VCaP (cell line): Measurements from ENCODE around the gene IL22RA2.

Source experiments
- H3K27ac ChIP-seq: fragments of 450-650 bp; 2 replicates; pipeline ENCODE4 v1.5.1; 2017
- TF ChIP-seq, protein P1 (sequence below): fragments of 450-650 bp; conservative IDR thresholded peaks from 2 replicates; pipeline ENCODE4 v1.5.1; 2017; ENCODE audit warnings: mild to moderate bottlenecking, moderate library complexity

IL22RA2 gene

DNA sequence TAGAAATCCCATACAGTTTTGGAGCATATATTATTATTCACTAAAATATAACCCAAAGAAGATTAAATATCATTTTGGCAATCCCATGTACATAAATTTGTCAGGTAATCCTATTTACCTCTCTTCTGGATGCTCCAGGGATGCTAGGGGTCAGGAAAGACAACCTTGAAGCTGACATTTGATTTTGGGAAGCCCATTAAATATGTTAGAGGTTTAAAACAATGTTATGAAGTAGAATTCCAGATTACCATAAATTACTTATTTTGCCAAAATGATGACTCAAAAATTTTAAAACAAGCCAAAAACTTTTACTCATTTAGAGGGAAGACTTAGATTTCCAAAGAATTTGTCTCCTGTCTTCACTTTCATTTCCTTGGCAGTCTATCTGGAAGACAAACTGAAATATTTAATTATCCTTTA lies 9.2 kb upstream of the IL22RA2 start:
- H3K27ac ChIP-seq, result no peak overlapping the region
- TF ChIP-seq, protein P1, sequence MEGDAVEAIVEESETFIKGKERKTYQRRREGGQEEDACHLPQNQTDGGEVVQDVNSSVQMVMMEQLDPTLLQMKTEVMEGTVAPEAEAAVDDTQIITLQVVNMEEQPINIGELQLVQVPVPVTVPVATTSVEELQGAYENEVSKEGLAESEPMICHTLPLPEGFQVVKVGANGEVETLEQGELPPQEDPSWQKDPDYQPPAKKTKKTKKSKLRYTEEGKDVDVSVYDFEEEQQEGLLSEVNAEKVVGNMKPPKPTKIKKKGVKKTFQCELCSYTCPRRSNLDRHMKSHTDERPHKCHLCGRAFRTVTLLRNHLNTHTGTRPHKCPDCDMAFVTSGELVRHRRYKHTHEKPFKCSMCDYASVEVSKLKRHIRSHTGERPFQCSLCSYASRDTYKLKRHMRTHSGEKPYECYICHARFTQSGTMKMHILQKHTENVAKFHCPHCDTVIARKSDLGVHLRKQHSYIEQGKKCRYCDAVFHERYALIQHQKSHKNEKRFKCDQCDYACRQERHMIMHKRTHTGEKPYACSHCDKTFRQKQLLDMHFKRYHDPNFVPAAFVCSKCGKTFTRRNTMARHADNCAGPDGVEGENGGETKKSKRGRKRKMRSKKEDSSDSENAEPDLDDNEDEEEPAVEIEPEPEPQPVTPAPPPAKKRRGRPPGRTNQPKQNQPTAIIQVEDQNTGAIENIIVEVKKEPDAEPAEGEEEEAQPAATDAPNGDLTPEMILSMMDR, result no peak

DNA sequence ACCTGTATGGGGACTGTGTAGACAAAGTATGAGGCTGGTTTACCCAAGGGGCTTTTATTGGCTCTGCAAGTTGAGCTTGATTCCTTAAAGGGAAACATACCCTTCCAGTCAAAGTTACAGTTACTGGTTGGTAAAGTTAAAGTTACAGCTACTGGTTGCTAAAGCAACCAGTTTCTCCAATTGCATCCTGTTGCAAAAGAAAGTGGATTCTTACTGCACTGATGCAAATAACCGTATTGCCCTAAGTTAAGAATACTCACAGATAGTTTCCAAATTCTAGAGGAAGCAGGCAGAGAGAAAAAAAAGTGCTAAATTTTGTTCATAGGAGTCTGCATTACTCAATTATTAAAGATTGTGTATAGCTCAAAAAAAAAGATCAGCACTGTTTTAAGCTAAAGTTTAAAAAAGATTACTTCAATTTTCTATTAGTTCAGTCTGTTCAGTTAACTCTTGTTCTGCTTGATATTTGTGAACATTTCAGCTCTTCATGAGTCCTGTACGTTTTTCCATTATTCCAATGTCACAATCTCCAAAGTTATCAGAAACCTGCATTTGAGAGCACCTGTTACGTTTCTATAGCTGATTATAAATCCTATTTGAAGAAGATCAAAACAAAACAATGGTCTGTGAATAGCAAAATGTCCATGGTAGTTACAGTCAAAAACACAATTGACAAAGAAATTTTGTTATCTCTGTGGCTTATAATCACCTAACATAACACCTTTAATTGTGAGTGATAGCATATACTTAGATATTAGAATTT lies 8.6 kb upstream of the IL22RA2 start:
- TF ChIP-seq, protein P1, result no peak
- H3K27ac ChIP-seq, result no peak overlapping the region

DNA sequence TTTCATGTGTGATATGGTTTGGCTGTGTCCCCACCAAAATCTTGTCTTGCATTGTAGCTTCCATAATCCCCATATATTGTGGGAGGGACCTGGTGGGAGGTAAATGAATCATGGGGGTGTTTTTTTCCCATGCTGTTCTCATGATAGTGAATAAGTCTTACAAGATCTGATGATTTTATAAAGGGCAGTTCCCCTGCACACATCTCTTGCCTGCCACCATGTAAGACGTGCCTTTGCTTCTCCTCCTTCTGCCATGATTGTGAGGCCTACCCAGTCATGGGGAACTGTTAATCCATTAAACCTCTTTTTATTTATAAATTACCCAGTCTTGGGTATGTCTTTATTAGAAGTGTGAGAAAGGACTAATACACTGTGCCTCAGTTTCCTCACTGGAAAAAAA lies 4.2 kb upstream of the IL22RA2 start:
- TF ChIP-seq, protein P1, result no peak
- H3K27ac ChIP-seq, result no peak overlapping the region

DNA sequence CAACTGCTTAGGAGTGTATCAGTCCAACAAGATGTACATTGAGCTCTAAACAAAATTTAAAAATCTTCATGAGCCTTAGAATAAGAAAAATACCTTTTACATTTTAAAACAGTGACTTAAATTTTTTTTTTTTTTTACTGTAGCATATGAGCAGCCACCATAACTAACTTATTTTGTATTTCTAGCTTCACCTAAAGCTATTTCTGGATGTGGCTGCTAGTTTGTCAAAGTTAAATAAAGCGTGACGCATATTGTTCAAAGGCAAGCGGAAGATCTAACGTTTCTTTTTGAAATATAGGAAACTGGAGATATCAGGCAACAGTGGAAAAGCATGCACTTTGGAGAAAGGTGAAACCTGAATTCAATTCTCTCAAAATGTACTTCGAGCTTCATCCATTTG lies 3.3 kb upstream of the IL22RA2 start:
- TF ChIP-seq, protein P1, result no peak
- no peak overlapping the region for H3K27ac ChIP-seq

DNA sequence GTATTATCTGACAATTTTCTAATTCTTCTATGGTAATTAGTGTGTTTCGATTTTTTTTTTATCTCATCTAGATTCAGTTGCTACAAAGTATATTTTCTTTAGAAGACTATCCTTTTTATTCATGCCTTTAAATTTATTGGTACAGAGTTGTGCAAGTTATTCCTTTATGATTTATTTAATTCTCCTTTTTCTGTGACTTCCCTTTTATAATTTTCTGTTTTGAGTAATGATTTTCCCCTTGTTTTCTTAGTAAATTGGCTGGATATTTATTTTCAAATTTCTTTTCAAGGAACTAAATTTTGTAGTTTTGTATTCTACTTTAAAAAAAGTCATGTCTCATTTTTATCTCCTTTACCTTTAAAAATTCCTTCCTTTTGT lies 2.4 kb upstream of the IL22RA2 start:
- TF ChIP-seq, protein P1, result no peak
- no peak overlapping the region for H3K27ac ChIP-seq

DNA sequence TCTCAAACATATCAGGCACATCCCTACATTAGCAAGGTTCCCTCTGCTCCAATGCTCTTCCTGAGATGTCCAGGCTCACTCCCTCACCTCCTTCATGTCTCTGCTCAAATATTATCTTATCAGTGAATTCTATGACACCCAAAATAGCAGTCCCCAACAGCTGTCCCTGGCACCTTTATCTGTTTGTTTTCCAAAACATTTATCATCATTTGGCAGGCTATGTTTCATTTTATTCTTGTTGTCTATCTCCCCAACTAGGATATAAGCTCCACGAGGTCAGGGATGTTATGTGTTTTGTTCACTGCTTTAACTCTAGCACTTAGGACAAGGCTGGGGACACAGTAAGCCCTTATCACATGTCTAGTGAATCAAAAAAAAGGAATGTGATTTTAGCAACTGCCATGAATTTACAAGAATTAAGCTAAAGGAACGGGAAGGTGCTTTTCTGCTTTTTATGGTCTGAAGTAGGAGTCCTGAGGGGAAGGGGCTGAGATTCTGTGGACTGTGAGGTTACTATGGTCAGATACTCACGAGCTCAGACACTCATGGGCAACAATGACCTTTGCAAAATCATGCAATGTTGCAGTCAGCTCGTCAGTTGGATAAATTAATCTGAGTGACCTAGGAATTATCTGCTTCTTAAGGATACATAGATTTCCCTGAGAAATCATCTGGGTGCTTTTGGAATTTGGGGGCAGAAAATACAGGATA lies 1.9 kb upstream of the IL22RA2 start:
- TF ChIP-seq, protein P1, result no peak
- no peak overlapping the region for H3K27ac ChIP-seq

DNA sequence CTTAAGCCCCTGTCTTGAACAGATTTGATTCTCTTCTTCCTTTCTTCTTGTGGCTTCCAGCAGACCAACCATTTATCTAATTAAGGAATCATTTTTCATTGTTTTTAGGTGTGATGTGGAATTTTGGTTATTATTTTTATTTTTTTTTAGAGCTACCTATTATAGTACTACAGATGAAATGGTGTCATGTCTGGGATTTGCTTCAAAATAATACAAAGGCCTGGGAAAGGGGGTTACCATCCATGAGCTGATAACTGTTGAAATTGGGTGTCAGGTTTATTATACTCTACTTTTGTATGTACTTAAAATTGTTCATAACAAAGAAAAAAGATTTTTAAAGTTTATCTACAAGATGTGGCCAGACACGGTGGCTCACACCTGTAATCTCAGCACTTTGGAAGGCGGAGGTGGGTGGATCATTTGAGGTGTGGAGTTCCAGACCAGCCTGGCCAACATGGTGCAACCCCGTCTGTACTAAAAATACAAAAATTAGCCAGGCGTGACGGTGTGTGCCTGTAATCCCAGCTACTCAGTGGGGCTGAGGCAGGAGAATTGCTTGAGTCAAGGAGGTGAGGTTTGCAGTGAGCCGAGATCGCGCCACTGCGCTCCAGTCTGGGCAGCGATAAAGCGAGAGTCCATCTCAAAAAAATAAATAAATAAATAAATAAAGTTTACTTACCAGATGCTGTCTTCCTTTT lies 561 bp downstream of the IL22RA2 start:
- no peak overlapping the region for H3K27ac ChIP-seq
- TF ChIP-seq, protein P1, result no peak
